H9 (cell line): ENCODE data around the gene PRR11. TPM values are rescaled to one million over a fixed set of nuclear protein-coding genes. Genes with fewer than 3 reads are reported as not detected.

Experiments
- DNase-seq: peaks from one replicate; pipeline ENCODE4 v3.0.0-alpha.2; 2017
- H2AFZ ChIP-seq: one replicate; pipeline ENCODE4 v1.6.1; 2013; ENCODE audit warnings: mild to moderate bottlenecking, low read length, control low read depth, moderate library complexity
- H2AK5ac ChIP-seq: 2 replicates; pipeline ENCODE4 v1.6.1; 2013; ENCODE audit warnings: low read length, control low read depth, mixed read lengths; ENCODE audit not compliant: insufficient read length
- H2BK120ac ChIP-seq: one replicate; pipeline ENCODE4 v1.6.1; 2013; ENCODE audit warnings: low read depth, mild to moderate bottlenecking, low read length, control low read depth, inconsistent platforms; ENCODE audit not compliant: poor library complexity, severe bottlenecking
- H2BK12ac ChIP-seq: 2 replicates; pipeline ENCODE4 v1.6.1; 2013; ENCODE audit warnings: low read length, control low read depth, mixed read lengths, low read depth; ENCODE audit not compliant: insufficient read length
- H2BK15ac ChIP-seq: 2 replicates; pipeline ENCODE4 v1.6.1; 2013; ENCODE audit warnings: low read depth, low read length, control low read depth
- H2BK20ac ChIP-seq: one replicate; pipeline ENCODE4 v1.6.1; 2013; ENCODE audit warnings: low read depth, mild to moderate bottlenecking, low read length, control low read depth, inconsistent platforms; ENCODE audit not compliant: poor library complexity, severe bottlenecking
- H2BK5ac ChIP-seq: 2 replicates; pipeline ENCODE4 v1.6.1; 2013; ENCODE audit warnings: low read length, control low read depth, mixed read lengths; ENCODE audit not compliant: insufficient read length
- H3K14ac ChIP-seq: 2 replicates; pipeline ENCODE4 v1.6.1; 2013; ENCODE audit warnings: low read length, control low read depth; ENCODE audit not compliant: insufficient read depth
- H3K18ac ChIP-seq: 2 replicates; pipeline ENCODE4 v1.6.1; 2013; ENCODE audit warnings: low read depth, mild to moderate bottlenecking, mixed read lengths, low read length, control low read depth; ENCODE audit not compliant: insufficient read length
- H3K23ac ChIP-seq: 2 replicates; pipeline ENCODE4 v1.6.1; 2013; ENCODE audit warnings: low read length, control low read depth, mixed read lengths, low read depth; ENCODE audit not compliant: insufficient read length
- H3K23me2 ChIP-seq: 2 replicates; pipeline ENCODE4 v1.6.1; 2013; ENCODE audit warnings: low read depth, mild to moderate bottlenecking, mixed read lengths, low read length, control low read depth; ENCODE audit not compliant: insufficient read length, poor library complexity, severe bottlenecking
- H3K27ac ChIP-seq: 2 replicates; pipeline ENCODE4 v1.5.1; 2013; ENCODE audit warnings: low read length, control low read depth, mixed read lengths, low read depth; ENCODE audit not compliant: insufficient read length
- H3K27me3 ChIP-seq: 2 replicates; pipeline ENCODE4 v1.6.1; 2013; ENCODE audit warnings: low read length, control low read depth, inconsistent platforms; ENCODE audit not compliant: insufficient read depth
- H3K4ac ChIP-seq: 2 replicates; pipeline ENCODE4 v1.6.1; 2013; ENCODE audit warnings: low read depth, mild to moderate bottlenecking, control low read depth, inconsistent platforms, low read length, moderate library complexity
- H3K4me1 ChIP-seq: 2 replicates; pipeline ENCODE4 v1.6.1; 2013; ENCODE audit warnings: low read length, control low read depth, inconsistent platforms; ENCODE audit not compliant: insufficient read depth
- H3K4me2 ChIP-seq: 2 replicates; pipeline ENCODE4 v1.6.1; 2013; ENCODE audit warnings: low read length, control low read depth, mixed read lengths; ENCODE audit not compliant: insufficient read length, insufficient read depth
- H3K56ac ChIP-seq: 2 replicates; pipeline ENCODE4 v1.6.1; 2013; ENCODE audit warnings: low read depth, mild to moderate bottlenecking, mixed read lengths, low read length, control low read depth; ENCODE audit not compliant: insufficient read length
- H3K79me1 ChIP-seq: 2 replicates; pipeline ENCODE4 v1.6.1; 2013; ENCODE audit warnings: low read depth, mild to moderate bottlenecking, moderate library complexity, low read length, control low read depth, inconsistent platforms; ENCODE audit not compliant: insufficient read depth, poor library complexity, severe bottlenecking
- H3K79me2 ChIP-seq: 2 replicates; pipeline ENCODE4 v1.6.1; 2013; ENCODE audit warnings: low read length, control low read depth, inconsistent platforms; ENCODE audit not compliant: insufficient read depth
- H3K9ac ChIP-seq: 2 replicates; pipeline ENCODE4 v1.6.1; 2013; ENCODE audit warnings: low read length, control low read depth, mixed read lengths; ENCODE audit not compliant: insufficient read length; ENCODE audit errors: extremely low read depth
- H3K9me3 ChIP-seq: one replicate; pipeline ENCODE4 v1.6.1; 2013; ENCODE audit warnings: low read depth, low read length, inconsistent platforms; ENCODE audit not compliant: control insufficient read depth
- H3T11ph ChIP-seq: one replicate; pipeline ENCODE4 v1.6.1; 2013; ENCODE audit warnings: mild to moderate bottlenecking, low read length, control low read depth, inconsistent platforms
- H4K20me1 ChIP-seq: one replicate; pipeline ENCODE4 v1.6.1; 2013; ENCODE audit not compliant: control insufficient read depth, insufficient read length, insufficient read depth
- H4K5ac ChIP-seq: 2 replicates; pipeline ENCODE4 v1.6.1; 2013; ENCODE audit warnings: low read depth, mild to moderate bottlenecking, mixed read lengths, low read length, control low read depth; ENCODE audit not compliant: insufficient read length
- H4K8ac ChIP-seq: replicated peaks from 2 replicates; pipeline ENCODE4 v1.6.1; 2013; ENCODE audit warnings: low read length, control low read depth, mixed read lengths, low read depth; ENCODE audit not compliant: insufficient read length
- H4K91ac ChIP-seq: 2 replicates; pipeline ENCODE4 v1.6.1; 2013; ENCODE audit warnings: low read depth, mild to moderate bottlenecking, moderate library complexity, mixed read lengths, low read length, control low read depth; ENCODE audit not compliant: insufficient read length
- H3K27ac Mint-ChIP-seq, 3 experiments: 2 replicates in 2 of 3; 3 replicates in 1 of 3; pipeline ENCODE4 v1.8.0; 2020 to 2021; ENCODE audit warnings: mixed read lengths in 3 of 3, mild to moderate bottlenecking in 1 of 3, moderate library complexity in 1 of 3
- H3K27me3 Mint-ChIP-seq: 2 replicates; pipeline ENCODE4 v1.8.0; 2021; ENCODE audit warnings: low read depth, mild to moderate bottlenecking, moderate library complexity, mixed read lengths
- H3K36me3 Mint-ChIP-seq, 3 experiments: 2 replicates in 2 of 3; 3 replicates in 1 of 3; pipeline ENCODE4 v1.8.0; 2020 to 2021; ENCODE audit warnings: low read depth in 3 of 3, mixed read lengths in 3 of 3; ENCODE audit not compliant: insufficient read depth in 1 of 3
- H3K4me1 Mint-ChIP-seq, 2 experiments: 2 replicates each; pipeline ENCODE4 v1.8.0; 2020; ENCODE audit warnings: mixed read lengths in 2 of 2
- H3K4me3 Mint-ChIP-seq, 2 experiments: 2 replicates in 1 of 2; 3 replicates in 1 of 2; pipeline ENCODE4 v1.8.0; 2020 to 2021; ENCODE audit warnings: mild to moderate bottlenecking in 2 of 2, mixed read lengths in 2 of 2, moderate library complexity in 1 of 2
- H3K9me3 Mint-ChIP-seq, 2 experiments: 2 replicates in 1 of 2; 3 replicates in 1 of 2; pipeline ENCODE4 v1.8.0; 2020; ENCODE audit warnings: mild to moderate bottlenecking in 2 of 2, mixed read lengths in 2 of 2, moderate library complexity in 1 of 2
- WGBS: extraction: QIAGEN DNeasy Blood & Tissue Kit; methylation state at CpG from one replicate; pipeline ENCODE4 v1.1.7; 2013; ENCODE audit warnings: missing lambda C conversion rate, low lambda C conversion rate, mixed read lengths; ENCODE audit not compliant: insufficient read length; ENCODE audit errors: extremely low coverage; 5-methylcytosine and 5-hydroxymethylcytosine counted together
- total RNA-seq: library from RNA; stranded (reverse); gene quantifications from 2 replicates; pipeline ENCODE4 v1.2.1, GENCODE V29; 2021
- TF ChIP-seq, protein P1 (sequence below): fragments of 200-600 bp; sonication (generic); conservative IDR thresholded peaks from 3 replicates; pipeline ENCODE4 v1.8.0; 2021; ENCODE audit warnings: antibody characterized with exemption, mild to moderate bottlenecking

Gene PRR11
- total RNA-seq, 1 experiment from 2014 or later, result 70.7 TPM

DNA sequence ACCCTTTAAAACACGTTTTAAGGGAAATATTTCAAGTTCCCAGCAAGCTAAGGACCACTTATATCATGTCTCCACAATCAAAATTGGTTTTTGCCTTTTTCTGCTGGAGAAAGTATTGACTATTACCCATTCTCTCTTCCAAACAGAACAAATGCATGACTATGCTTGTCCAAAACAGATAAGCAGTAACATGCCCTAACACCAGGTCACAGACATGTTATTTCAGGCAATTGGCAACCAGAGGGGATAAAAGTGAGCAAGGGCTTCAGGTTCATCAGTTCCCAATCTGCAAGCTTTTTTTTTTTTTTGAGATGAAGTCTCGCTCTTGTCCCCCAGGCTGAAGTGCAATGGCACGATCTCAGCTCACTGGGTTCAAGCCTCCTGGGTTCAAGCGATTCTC is 15.6 kb upstream of the PRR11 start:
- WGBS, result no CpG with 5 or more reads among the region's 4 CpGs
- peaks cover 0 to 4% of the 10 kb centered on the region in 2 experiments; a peak in 1 of 4 replicates for H3K4me1 Mint-ChIP-seq
- Histone ChIP-seq H2BK12ac (no peak overlapping the region), H3K27me3 (no peaks in the 10 kb centered on the region; the same call in 1 of the 2 replicates), H2BK120ac (no peak overlapping the region), H3T11ph (no peak overlapping the region), H2AFZ (no peak overlapping the region), H3K23ac (no peak overlapping the region), H3K79me1 (peaks cover 15% of the 10 kb centered on the region), H3K14ac (no peak overlapping the region), H4K8ac (no peak overlapping the region), H2BK20ac (no peak overlapping the region), H4K5ac (no peak overlapping the region), H3K56ac (no peak overlapping the region), H3K27ac (no peak overlapping the region), H2BK15ac (no peak overlapping the region), H3K79me2 (peaks cover 9% of the 10 kb centered on the region; the same call in 1 of the 2 replicates), H4K91ac (no peak overlapping the region), H3K4me2 (no peak overlapping the region), H2BK5ac (no peak overlapping the region), H3K23me2 (no peaks in the 10 kb centered on the region), H3K4me1 (no peaks in the 10 kb centered on the region), H3K9me3 (no peaks in the 10 kb centered on the region), H3K18ac (no peak overlapping the region), H4K20me1 (no peaks in the 10 kb centered on the region), H3K4ac (no peak overlapping the region), H2AK5ac (no peak overlapping the region), H3K9ac (no peak overlapping the region)
- peaks cover 0 to 19% (median 16%) of the 10 kb centered on the region in 3 experiments; a peak in 5 of 7 replicates for H3K36me3 Mint-ChIP-seq
- no peaks in the 10 kb centered on the region for H3K9me3 Mint-ChIP-seq
- H3K27me3 Mint-ChIP-seq, result no peaks in the 10 kb centered on the region
- TF ChIP-seq, protein P1, sequence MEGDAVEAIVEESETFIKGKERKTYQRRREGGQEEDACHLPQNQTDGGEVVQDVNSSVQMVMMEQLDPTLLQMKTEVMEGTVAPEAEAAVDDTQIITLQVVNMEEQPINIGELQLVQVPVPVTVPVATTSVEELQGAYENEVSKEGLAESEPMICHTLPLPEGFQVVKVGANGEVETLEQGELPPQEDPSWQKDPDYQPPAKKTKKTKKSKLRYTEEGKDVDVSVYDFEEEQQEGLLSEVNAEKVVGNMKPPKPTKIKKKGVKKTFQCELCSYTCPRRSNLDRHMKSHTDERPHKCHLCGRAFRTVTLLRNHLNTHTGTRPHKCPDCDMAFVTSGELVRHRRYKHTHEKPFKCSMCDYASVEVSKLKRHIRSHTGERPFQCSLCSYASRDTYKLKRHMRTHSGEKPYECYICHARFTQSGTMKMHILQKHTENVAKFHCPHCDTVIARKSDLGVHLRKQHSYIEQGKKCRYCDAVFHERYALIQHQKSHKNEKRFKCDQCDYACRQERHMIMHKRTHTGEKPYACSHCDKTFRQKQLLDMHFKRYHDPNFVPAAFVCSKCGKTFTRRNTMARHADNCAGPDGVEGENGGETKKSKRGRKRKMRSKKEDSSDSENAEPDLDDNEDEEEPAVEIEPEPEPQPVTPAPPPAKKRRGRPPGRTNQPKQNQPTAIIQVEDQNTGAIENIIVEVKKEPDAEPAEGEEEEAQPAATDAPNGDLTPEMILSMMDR, result no peak
- H3K27ac Mint-ChIP-seq, result 0 out of 7 replicates have a peak overlapping the region, but pooled peaks of 1 of the 3 experiments have one; percentile 45
- no peak overlapping the region for H3K4me3 Mint-ChIP-seq
- no peak for DNase-seq
